CD4-positive, alpha-beta T cell treated with Interleukin-15 for 4 hours (primary cell): Measurements from ENCODE around the gene HOXB1.
A peak's percentile ranks its signal among the peaks of the same experiment; 100 is the strongest.

ENCODE experiments used
- DNase-seq: peaks from one replicate; pipeline ENCODE4 v3.0.0-alpha.2; 2020; ENCODE audit warnings: low spot score

HOXB1 gene

GRCh38 chr17:48567646-48568354 is 37.0 kb upstream of the HOXB1 start:
- DNase-seq = no peak

GRCh38 chr17:48567209-48567608 is 36.4 kb upstream of the HOXB1 start:
- no peak for DNase-seq

- no peak for DNase-seq
Measured at GRCh38 chr17:48566717-48567116, 35.9 kb upstream of the HOXB1 start.

GRCh38 chr17:48565925-48566710 is 35.3 kb upstream of the HOXB1 start:
- DNase-seq = no peak

- no peak for DNase-seq
Measured at GRCh38 chr17:48565022-48565554, 34.3 kb upstream of the HOXB1 start.

GRCh38 chr17:48564188-48565021 is 33.6 kb upstream of the HOXB1 start:
- no peak for DNase-seq

- no peak for DNase-seq
Measured at GRCh38 chr17:48563867-48564187, 33.0 kb upstream of the HOXB1 start.

GRCh38 chr17:48563385-48563838 is 32.6 kb upstream of the HOXB1 start:
- no peak for DNase-seq

- no peak for DNase-seq
Measured at GRCh38 chr17:48562934-48563333, 32.1 kb upstream of the HOXB1 start.

- DNase-seq = peak; percentile 13
Measured at GRCh38 chr17:48561884-48562810, 31.3 kb upstream of the HOXB1 start.

GRCh38 chr17:48559840-48560817 is 29.3 kb upstream of the HOXB1 start:
- DNase-seq = no peak

- DNase-seq = no peak
Measured at GRCh38 chr17:48559122-48559839, 28.5 kb upstream of the HOXB1 start.

- no peak for DNase-seq
Measured at GRCh38 chr17:48558831-48559121, 28.0 kb upstream of the HOXB1 start.

- DNase-seq = no peak
Measured at GRCh38 chr17:48558057-48558830, 27.4 kb upstream of the HOXB1 start.

- no peak for DNase-seq
Measured at GRCh38 chr17:48556576-48557401, 26.0 kb upstream of the HOXB1 start.

- DNase-seq = no peak
Measured at GRCh38 chr17:48556229-48556575, 25.4 kb upstream of the HOXB1 start.

GRCh38 chr17:48555258-48556228 is 24.7 kb upstream of the HOXB1 start:
- no peak for DNase-seq
